ENCODE data around the gene CXCL10. TPM values are rescaled to one million over a fixed set of nuclear protein-coding genes. Genes with fewer than 3 reads are reported as not detected.
A peak's percentile ranks its signal among the peaks of the same experiment; 100 is the strongest.
"Not testable (repeated sequence)": the region's sequence is repeated elsewhere in the genome, so short reads cannot be mapped to it uniquely, and the experiment has no call there.

CXCL10 gene
- total RNA-seq, 1 donor from 2014 or later = 6.6 TPM

DNA sequence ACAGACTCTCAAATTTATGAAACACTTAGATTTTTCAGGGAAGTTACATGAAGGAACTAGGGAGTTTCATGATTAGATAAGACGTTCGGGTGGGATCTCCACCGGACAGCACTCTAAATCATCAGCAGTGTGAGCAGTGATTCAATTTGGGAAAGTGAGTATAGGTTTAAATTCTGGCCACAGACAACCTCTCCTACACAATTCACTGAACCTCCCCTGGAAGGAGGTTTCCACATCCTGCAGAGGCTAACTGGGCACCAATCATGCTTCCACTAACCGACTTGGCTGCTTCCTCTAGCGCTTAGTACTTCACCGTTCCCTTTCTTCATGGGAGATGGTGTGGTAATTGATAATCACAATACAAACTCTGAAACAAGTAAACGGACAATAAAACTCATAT is 21.6 kb downstream of the CXCL10 start:
- Mint-ChIP-seq H3K27ac (no peak overlapping the region), H3K4me1 (ENCODE audit: low read depth) (peaks cover 22% of the 10 kb centered on the region), H3K9me3 (no peaks in the 10 kb centered on the region), H3K27me3 (ENCODE audit: insufficient read depth) (peaks cover 2% of the 10 kb centered on the region), H3K36me3 (ENCODE audit: low read depth) (no peaks in the 10 kb centered on the region), H3K4me3 (no peak overlapping the region)
- intact Hi-C loops (cut with micrococcal nuclease) = no loop called here
- no peak for DNase-seq (ENCODE audit: low spot score)

DNA sequence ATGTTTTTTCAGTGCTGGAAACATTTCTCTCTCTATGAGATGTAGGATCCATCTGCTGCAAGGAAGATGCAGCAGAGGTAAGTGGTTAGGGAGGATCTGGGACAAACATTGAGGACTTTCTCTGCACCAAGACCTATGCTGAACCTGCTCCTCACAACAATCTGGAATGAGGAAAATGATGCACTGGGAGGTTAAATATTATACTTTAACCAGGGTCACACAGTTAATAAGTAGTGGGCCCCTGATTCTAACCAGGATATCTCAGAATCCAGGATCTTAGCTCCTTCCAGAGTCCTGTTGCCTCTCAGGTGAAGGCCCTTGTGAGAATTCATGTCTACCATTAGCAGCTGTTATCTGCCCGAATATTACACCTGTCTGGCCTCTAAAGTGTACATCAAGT is 23.0 kb downstream of the CXCL10 start:
- intact Hi-C loops (cut with micrococcal nuclease) = no loop called here
- H3K27ac Mint-ChIP-seq = no peak overlapping the region
- no peak for DNase-seq (ENCODE audit: low spot score)
- H3K4me3 Mint-ChIP-seq = no peak overlapping the region
- H3K36me3 Mint-ChIP-seq (ENCODE audit: low read depth) = no peaks in the 10 kb centered on the region
- H3K4me1 Mint-ChIP-seq (ENCODE audit: low read depth) = peaks cover 22% of the 10 kb centered on the region
- peaks cover 2% of the 10 kb centered on the region for H3K27me3 Mint-ChIP-seq (ENCODE audit: insufficient read depth)
- H3K9me3 Mint-ChIP-seq = no peaks in the 10 kb centered on the region

DNA sequence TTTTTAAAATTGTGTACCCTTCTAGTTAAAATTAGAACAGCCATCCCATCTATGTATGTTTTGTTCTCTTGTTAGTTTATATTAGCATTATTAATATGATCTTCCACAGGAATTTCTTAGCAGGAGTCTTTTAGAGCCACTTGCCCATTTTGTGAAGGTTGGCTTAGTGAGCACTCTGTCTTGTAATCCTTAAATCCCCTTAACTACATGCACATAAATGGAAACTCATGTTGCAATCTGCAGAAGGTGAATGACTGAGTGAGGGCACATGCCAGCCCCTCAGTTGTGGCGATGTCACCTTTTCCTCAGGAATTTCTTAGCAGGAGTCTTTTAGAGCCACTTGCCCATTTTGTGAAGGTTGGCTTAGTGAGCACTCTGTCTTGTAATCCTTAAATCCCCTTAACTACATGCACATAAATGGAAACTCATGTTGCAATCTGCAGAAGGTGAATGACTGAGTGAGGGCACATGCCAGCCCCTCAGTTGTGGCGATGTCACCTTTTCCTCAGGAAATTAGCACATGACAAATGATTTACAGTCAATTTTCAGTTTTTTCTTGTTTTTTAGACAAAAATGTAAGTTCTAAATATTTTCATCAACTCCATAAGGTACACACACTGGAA is 24.7 kb downstream of the CXCL10 start:
- not testable (repeated sequence) for H3K27me3 Mint-ChIP-seq (ENCODE audit: insufficient read depth); H3K36me3 Mint-ChIP-seq (ENCODE audit: low read depth); DNase-seq (ENCODE audit: low spot score); H3K9me3 Mint-ChIP-seq; H3K4me3 Mint-ChIP-seq; H3K27ac Mint-ChIP-seq
- peaks cover 17% of the 10 kb centered on the region for H3K4me1 Mint-ChIP-seq (ENCODE audit: low read depth)
- intact Hi-C loops (cut with micrococcal nuclease) = loop anchor here (5.0 to 10.0 kb wide), 3 partner anchors 306 to 1826 kb away; partner anchors contain the start of gene STBD1

DNA sequence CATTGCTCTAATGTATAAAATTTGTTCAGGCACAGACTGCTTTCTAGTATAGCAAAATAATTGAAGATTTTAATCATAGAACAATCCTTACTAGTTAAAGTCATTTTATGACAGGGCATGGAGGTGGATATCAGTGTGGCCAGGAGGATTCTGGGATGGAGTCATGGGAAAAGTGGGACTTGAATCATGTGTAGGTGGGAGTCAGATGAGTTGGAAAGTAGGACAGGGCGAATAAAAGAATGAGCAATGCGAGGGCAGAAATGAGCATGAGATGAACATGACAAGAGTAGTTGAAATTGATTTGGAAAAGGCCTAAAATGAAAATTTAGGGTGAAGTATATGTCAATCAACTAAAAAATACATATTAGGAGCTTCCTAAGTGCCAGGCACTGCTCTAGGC is 25.4 kb downstream of the CXCL10 start:
- no peak overlapping the region for H3K27ac Mint-ChIP-seq
- intact Hi-C loops (cut with micrococcal nuclease) = loop anchor here (5.0 to 10.0 kb wide), 3 partner anchors 307 to 1827 kb away; partner anchors contain the start of gene STBD1
- no peak for DNase-seq (ENCODE audit: low spot score)
- no peaks in the 10 kb centered on the region for H3K36me3 Mint-ChIP-seq (ENCODE audit: low read depth)
- peaks cover 2% of the 10 kb centered on the region for H3K27me3 Mint-ChIP-seq (ENCODE audit: insufficient read depth)
- H3K9me3 Mint-ChIP-seq = no peaks in the 10 kb centered on the region
- peaks cover 12% of the 10 kb centered on the region for H3K4me1 Mint-ChIP-seq (ENCODE audit: low read depth)
- H3K4me3 Mint-ChIP-seq = no peak overlapping the region

DNA sequence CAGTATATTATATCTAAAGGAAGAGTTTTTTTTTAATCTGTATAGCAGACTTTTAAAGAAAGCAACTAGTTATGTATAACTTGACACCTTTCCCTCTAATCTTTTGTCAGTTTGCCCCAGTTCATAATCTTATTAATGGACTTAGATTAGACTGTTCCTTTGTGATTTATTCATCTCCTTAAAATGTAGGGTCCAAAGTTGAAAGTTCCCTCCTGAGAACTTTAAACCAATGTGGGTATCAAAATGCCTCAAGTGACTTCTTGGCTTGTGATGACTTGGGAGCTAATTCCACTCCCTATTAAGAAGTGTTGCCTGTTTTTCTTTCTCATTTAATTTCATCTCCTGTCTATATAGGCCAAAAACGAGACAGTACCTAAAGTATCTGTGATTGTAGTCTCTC is 26.2 kb downstream of the CXCL10 start:
- intact Hi-C loops (cut with micrococcal nuclease) = loop anchor here (5.0 to 10.0 kb wide), 3 partner anchors 308 to 1828 kb away; partner anchors contain the start of gene STBD1
- peaks cover 4% of the 10 kb centered on the region for H3K4me1 Mint-ChIP-seq (ENCODE audit: low read depth)
- no peaks in the 10 kb centered on the region for H3K9me3 Mint-ChIP-seq

DNA sequence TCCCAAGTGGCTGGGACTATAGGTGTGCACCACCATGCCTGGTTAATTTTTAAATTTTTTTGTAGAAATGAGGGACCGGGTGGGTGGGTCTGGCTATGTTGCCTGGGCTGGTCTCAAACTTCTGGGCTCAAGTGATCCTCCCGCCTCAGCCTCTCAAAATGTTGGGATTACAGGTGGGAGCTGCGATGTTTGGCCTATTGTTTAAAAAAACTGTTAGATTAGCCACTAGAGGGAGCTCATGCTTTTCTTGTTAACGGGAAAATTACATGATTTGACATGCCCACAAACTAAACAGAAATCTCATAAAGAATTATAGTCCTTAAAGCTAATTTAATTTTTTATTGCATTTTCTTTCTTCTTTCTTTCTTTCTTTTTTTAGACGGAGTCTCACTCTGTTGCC is 27.6 kb downstream of the CXCL10 start:
- Mint-ChIP-seq H3K36me3 (ENCODE audit: low read depth) (no peaks in the 10 kb centered on the region), H3K27me3 (ENCODE audit: insufficient read depth) (peaks cover 2% of the 10 kb centered on the region), H3K9me3 (no peaks in the 10 kb centered on the region), H3K4me3 (no peak overlapping the region), H3K4me1 (ENCODE audit: low read depth) (no peaks in the 10 kb centered on the region), H3K27ac (no peak overlapping the region)
- no peak for DNase-seq (ENCODE audit: low spot score)
- intact Hi-C loops (cut with micrococcal nuclease) = loop anchor here (1.0 to 10.0 kb wide), 5 partner anchors 17 to 1829 kb away; partner anchors contain the start of gene STBD1

More for the DNA sequence above, 26.2 kb downstream of the CXCL10 start:
- Mint-ChIP-seq H3K36me3 (ENCODE audit: low read depth) (no peaks in the 10 kb centered on the region), H3K4me3 (no peak overlapping the region), H3K27ac (no peak overlapping the region), H3K27me3 (ENCODE audit: insufficient read depth) (peaks cover 2% of the 10 kb centered on the region)
- DNase-seq (ENCODE audit: low spot score) = no peak

DNA sequence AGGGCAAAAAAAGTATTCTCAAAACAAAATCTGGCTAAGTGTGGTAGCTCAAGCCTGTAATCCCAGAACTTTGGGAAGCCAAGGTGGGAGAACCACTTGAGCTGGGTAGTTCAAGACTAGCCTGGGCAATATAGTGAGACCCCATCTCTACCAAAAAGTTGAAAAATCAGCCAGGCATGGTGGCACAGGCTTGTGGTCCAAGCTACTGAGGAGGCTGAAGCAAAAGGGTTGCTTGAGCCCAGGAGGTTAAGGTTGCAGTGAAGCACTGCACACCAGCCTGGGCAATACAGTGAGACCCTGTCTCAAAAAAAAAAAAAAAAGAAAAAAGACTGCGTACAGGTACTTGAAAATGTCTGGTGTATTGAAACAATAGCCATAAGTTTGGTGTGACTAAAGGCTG is 30.8 kb downstream of the CXCL10 start:
- Mint-ChIP-seq H3K9me3 (no peaks in the 10 kb centered on the region), H3K4me1 (ENCODE audit: low read depth) (peaks cover 21% of the 10 kb centered on the region), H3K27me3 (ENCODE audit: insufficient read depth) (peaks cover 2% of the 10 kb centered on the region), H3K27ac (no peak overlapping the region), H3K36me3 (ENCODE audit: low read depth) (peaks cover 15% of the 10 kb centered on the region), H3K4me3 (no peak overlapping the region)
- no peak for DNase-seq (ENCODE audit: low spot score)
- intact Hi-C loops (cut with micrococcal nuclease) = loop anchor here (5.0 to 10.0 kb wide), 3 partner anchors 220 to 1832 kb away; partner anchors contain the start of genes SCARB2 and STBD1

DNA sequence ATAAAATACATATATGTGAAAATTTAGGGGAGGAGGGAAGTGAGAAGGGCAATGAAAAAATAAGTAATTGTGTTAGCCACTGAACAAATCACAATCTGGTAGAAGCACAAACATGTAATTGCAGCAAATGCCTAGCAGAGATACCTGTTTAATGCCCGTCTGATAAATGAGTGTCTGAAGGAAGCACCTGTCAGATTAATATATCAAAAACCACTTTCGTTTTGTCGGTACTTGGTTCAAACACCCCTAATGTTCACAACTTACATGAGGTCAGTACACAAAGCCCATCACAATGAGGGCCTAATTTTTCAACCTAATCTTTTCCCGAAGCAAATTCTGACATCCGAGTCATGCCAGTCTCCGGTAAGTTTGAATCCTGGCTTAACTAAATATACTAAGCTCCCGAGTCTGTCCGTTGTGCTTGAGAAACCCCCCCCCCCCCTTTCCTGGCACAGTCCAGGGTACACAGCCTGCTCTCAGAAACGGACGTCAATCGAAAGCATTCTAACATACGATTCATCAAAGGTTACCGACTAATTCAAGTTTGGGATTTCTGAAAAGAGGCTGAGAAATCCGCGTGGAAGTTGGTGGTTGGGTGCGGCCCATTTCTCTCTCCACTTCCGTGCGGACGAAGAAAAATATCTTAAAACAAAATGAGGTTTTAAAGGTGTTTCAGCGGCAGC is 33.3 kb downstream of the CXCL10 start:
- Mint-ChIP-seq H3K36me3 (ENCODE audit: low read depth) (peaks cover 15% of the 10 kb centered on the region), H3K27ac (peak overlapping the region; percentile 83), H3K9me3 (no peaks in the 10 kb centered on the region), H3K4me1 (ENCODE audit: low read depth) (peaks cover 27% of the 10 kb centered on the region), H3K27me3 (ENCODE audit: insufficient read depth) (no peaks in the 10 kb centered on the region), H3K4me3 (peak overlapping the region; percentile 93)
- DNase-seq (ENCODE audit: low spot score) = no peak
- intact Hi-C loops (cut with micrococcal nuclease) = loop anchor here (1.0 to 10.0 kb wide), 9 partner anchors 50 to 1835 kb away; partner anchors contain the start of genes CCNG2, NUP54, RCHY1 and SCARB2

DNA sequence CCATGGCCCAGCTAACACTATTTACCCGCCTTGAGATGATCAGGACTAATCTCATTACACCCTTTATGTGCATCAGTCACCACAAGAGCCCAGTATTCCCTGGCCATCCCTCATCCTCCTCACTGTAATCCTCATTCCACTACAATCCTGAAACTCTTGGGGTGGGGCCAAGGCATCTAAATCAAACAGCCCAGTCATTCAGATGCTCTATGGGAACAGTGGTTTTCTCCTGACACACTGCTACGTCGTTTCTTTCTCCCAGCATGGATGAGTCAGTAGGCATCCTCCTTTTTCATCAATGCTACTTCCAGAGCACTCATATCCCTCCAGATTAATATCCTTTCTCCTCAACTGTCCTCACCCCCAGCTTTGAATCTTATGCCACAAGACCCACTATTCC is 38.2 kb downstream of the CXCL10 start:
- Mint-ChIP-seq H3K27me3 (ENCODE audit: insufficient read depth) (no peaks in the 10 kb centered on the region), H3K4me3 (no peak overlapping the region), H3K4me1 (ENCODE audit: low read depth) (peaks cover 27% of the 10 kb centered on the region), H3K36me3 (ENCODE audit: low read depth) (peaks cover 26% of the 10 kb centered on the region), H3K9me3 (no peaks in the 10 kb centered on the region), H3K27ac (no peak overlapping the region)
- no peak for DNase-seq (ENCODE audit: low spot score)
- intact Hi-C loops (cut with micrococcal nuclease) = no loop called here

DNA sequence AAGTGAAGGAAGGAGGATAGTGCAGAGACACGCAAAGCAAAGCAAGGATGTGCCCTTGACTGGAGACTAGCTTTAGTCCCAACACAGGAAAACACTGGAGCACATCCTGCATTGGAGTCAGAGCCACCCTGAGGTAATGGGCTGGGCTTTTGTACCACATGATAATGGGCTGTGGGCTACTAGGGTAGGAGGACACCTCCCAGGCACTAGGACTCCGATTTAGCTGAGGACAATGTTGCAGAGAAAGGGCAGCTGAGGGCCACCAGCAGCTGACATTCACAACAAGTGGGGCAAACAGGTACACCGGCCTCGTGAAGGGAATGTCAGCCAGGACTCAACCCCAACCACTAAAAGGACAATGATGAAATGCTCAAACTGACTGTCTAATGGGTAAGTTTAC is 42.7 kb downstream of the CXCL10 start:
- no peak for DNase-seq (ENCODE audit: low spot score)
- Mint-ChIP-seq H3K4me3 (no peak overlapping the region), H3K36me3 (ENCODE audit: low read depth) (peaks cover 30% of the 10 kb centered on the region), H3K27me3 (ENCODE audit: insufficient read depth) (no peaks in the 10 kb centered on the region), H3K27ac (no peak overlapping the region), H3K4me1 (ENCODE audit: low read depth) (peaks cover 2% of the 10 kb centered on the region), H3K9me3 (no peaks in the 10 kb centered on the region)
- intact Hi-C loops (cut with micrococcal nuclease) = no loop called here

DNA sequence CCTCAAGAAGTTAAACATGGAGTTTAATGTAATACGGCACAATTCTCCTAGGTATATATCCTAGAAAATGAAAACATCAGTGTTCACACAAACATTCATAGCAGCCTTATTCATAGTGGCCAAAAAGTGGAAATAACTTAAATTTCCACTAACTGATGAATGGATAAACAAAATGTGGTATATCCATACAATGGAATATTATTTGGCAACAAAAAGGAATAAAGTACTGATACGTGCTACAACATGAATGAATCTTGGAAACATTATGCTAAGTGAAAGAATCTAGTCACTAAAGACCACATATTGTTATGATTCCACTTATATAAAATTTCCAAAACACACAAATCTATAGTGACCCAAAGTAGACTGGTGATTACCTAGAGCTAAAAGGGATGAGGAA is 47.1 kb downstream of the CXCL10 start:
- intact Hi-C loops (cut with micrococcal nuclease) = no loop called here
- Mint-ChIP-seq H3K36me3 (ENCODE audit: low read depth) (peaks cover 44% of the 10 kb centered on the region), H3K4me3 (no peak overlapping the region), H3K9me3 (no peaks in the 10 kb centered on the region), H3K4me1 (ENCODE audit: low read depth) (peaks cover 5% of the 10 kb centered on the region), H3K27me3 (ENCODE audit: insufficient read depth) (no peaks in the 10 kb centered on the region), H3K27ac (no peak overlapping the region)
- no peak for DNase-seq (ENCODE audit: low spot score)

DNA sequence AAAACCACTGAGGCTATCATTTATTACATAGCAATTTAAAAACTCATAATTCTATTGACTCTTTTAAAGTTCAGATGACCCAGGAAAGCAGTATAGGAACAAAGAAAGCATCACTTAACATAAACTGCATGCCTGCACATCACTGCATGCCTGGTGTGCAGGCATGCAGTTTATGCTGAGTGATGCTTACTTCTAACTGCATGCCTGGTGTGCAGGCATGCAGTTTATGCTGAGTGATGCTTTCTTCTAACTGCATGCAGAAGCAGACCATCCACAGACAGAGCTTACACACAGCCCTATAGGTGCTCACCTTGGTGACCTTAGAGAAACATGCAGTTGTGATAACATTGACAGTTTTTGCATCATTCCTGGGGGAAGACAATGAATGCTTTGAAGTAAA is 49.5 kb downstream of the CXCL10 start:
- peaks cover 5% of the 10 kb centered on the region for H3K4me1 Mint-ChIP-seq (ENCODE audit: low read depth)
- no peaks in the 10 kb centered on the region for H3K9me3 Mint-ChIP-seq
- H3K4me3 Mint-ChIP-seq = no peak overlapping the region
- intact Hi-C loops (cut with micrococcal nuclease) = no loop called here
- H3K27me3 Mint-ChIP-seq (ENCODE audit: insufficient read depth) = no peaks in the 10 kb centered on the region
- H3K27ac Mint-ChIP-seq = no peak overlapping the region
- no peak for DNase-seq (ENCODE audit: low spot score)
- peaks cover 63% of the 10 kb centered on the region for H3K36me3 Mint-ChIP-seq (ENCODE audit: low read depth)

All from activated T-helper 1 cell treated with anti-CD3 and anti-CD28 coated beads, Interleukin-12 subunit alpha, Interleukin-12 subunit beta, Interleukin-2, Interleukin-4 antibody, amounts not matched to agents 30 ng/mL and 10 ng/mL and 1 ng/mL, durations not matched to agents 14 hours and 24 hours and 36 hours (primary cell).